HFF-Myc (cell line): ENCODE results near the gene ZDHHC5.
A peak's percentile ranks its signal among the peaks of the same experiment; 100 is the strongest.

Experiments
- DNase-seq: peaks from one replicate; pipeline ENCODE4 v3.0.0-alpha.2; 2011; ENCODE audit warnings: low read depth; ENCODE audit errors: extremely low read depth
- H3K4me3 ChIP-seq: replicated peaks from 2 replicates; pipeline ENCODE4 v1.5.1; 2011; ENCODE audit warnings: low read depth, mild to moderate bottlenecking, control low read depth, low read length
- TF ChIP-seq, protein P1 (sequence below): IDR thresholded peaks from 2 replicates; pipeline ENCODE4 v1.5.1; 2012; ENCODE audit warnings: mild to moderate bottlenecking, low read depth, low read length, control low read depth; ENCODE audit errors: missing control alignments

Gene ZDHHC5

DNA sequence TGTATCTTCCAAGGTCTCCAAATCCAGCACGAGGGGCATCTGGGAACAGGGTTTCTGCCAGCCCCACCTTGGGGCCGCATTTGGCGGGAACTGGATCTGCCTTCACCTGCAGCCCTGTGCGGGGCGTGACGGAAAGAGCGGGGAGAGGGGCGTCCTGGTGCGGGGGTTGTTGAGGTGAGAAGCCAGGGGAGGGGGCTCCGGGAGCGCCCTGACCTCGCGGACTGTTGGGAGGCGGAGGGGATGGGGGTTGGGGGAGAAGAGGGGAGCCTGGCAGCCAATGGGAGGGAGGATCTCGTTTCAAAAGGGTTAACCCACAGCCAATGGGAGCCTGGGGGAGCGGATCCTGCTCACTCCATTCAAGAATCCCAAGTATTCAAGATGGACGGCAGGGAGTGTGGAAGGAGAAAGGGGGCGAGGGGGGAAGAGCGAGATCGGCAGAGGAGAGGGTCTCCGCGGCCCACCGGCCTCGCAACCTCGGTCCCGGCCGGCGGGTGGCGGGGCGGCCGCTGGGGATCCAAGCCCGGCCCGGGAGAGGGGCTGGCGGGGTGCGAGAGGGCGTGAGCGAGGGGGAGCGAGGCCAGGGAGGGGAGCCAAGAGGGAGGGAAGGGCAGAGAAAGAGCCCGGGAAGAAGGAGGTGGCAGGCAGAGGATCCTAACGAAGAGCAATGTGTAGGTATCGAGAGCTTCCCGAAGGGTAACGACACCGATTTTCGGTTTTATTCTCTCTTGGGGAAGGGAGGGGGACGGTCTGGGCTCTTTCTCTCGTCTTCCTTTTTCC lies 29.7 kb upstream of the ZDHHC5 start:
- TF ChIP-seq, protein P1, sequence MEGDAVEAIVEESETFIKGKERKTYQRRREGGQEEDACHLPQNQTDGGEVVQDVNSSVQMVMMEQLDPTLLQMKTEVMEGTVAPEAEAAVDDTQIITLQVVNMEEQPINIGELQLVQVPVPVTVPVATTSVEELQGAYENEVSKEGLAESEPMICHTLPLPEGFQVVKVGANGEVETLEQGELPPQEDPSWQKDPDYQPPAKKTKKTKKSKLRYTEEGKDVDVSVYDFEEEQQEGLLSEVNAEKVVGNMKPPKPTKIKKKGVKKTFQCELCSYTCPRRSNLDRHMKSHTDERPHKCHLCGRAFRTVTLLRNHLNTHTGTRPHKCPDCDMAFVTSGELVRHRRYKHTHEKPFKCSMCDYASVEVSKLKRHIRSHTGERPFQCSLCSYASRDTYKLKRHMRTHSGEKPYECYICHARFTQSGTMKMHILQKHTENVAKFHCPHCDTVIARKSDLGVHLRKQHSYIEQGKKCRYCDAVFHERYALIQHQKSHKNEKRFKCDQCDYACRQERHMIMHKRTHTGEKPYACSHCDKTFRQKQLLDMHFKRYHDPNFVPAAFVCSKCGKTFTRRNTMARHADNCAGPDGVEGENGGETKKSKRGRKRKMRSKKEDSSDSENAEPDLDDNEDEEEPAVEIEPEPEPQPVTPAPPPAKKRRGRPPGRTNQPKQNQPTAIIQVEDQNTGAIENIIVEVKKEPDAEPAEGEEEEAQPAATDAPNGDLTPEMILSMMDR = no peak
- DNase-seq = peak; percentile 76
- H3K4me3 ChIP-seq = peak overlapping the region; percentile 97

DNA sequence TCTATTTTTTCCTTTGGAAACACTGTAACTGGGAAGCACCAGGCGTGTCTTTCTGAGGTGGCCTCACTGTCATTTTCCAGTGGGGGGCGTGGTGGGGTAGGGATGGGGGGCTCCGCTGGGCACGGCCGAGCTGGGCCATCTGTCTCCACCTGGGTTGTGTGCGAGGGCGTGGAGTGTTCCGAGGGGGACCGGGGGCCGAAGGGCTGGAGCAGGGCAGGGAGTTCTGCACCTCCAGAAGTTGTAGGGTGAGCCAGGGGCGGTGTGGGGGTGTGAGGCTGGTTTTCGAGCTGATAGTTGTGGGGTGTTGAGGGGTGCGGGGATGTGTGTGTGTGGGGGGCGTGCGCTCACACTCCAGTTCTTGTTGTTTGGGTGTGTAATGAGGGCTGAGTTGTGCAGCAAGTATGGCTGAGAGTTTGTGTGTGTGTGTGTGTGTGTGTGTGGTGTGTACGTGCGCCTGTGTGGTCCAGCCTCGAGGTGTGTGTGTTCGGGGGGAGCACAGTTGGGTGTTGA lies 29.0 kb upstream of the ZDHHC5 start:
- no peak for DNase-seq

DNA sequence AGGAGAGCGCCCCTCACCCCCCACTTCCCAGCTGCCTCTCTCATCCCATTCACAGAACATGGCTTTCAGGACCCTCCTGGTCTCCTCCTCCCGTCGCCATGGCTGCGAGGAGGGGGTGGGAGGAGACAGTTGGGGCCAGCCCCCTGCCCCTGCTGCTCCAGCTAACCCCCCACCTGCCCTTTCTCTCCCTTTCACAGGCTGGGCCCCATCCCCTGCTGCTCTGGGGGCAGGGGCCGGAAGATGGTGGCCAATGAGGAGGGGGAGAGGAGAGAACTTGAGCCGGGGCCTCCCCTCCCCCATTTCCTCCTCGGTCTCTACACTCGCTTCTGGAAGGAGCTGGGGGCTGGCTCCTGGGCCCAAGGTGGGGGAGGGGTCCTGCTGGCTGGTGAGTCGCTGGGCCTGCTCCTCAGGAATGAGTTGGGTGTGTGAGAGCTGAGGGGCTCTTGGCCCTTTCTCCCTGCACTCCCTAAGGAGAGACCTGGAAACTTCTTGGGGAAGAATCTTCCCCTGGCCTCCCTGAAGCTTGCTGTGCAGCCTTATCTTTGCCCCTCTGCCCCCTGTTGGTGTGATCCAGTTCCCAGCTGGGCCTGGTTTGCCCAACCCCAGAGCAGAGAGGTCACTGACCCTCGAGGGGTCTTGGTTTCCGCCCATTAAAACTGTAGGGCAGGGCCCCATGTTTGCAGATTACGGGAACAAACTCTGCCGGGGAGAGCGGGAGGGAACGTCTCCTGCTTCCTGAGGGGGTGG lies 28.4 kb upstream of the ZDHHC5 start:
- peak overlapping the region; percentile 97 for H3K4me3 ChIP-seq
- no peak for DNase-seq
- TF ChIP-seq, protein P1 = peak; percentile 8

More for the DNA sequence above, 29.0 kb upstream of the ZDHHC5 start:
- peak overlapping the region; percentile 97 for H3K4me3 ChIP-seq
- TF ChIP-seq, protein P1 = no peak

DNA sequence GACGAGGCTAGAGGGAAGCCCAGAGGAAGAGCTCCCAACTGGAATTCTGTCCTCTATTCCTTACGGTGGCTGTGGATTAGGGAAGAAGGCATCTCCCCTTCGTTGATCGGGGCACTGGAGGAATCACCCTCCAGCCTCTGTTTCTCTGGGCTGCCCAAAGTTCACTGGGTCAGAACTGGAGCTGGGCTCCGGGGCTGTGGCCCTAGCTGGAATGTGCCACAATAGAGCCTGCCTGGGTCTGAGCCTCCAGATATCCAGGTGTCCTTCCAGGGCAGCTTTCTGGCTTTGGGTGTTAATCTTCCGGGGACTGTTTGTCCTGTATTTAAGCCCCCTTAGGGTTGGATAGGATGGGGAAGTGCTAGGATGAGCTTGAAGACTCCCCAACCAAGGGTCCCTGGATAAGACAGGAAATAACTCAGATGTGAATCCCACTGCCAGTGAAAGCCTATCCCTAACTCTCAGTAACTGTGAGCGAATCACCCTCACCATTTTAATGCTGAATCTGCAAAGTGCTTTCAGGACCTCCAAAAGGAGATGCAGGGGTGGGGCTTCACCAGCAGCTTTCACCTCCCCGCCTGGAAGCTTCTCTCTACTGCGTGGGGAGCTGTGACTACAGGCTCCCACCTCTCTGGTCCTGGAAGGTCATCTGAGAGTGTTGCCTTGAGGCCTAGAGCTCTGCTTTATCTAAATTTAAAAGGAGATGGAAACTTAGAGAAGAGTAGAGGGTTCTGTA lies 27.7 kb upstream of the ZDHHC5 start:
- no peak for DNase-seq
- peak overlapping the region; percentile 97 for H3K4me3 ChIP-seq
- TF ChIP-seq, protein P1 = no peak

DNA sequence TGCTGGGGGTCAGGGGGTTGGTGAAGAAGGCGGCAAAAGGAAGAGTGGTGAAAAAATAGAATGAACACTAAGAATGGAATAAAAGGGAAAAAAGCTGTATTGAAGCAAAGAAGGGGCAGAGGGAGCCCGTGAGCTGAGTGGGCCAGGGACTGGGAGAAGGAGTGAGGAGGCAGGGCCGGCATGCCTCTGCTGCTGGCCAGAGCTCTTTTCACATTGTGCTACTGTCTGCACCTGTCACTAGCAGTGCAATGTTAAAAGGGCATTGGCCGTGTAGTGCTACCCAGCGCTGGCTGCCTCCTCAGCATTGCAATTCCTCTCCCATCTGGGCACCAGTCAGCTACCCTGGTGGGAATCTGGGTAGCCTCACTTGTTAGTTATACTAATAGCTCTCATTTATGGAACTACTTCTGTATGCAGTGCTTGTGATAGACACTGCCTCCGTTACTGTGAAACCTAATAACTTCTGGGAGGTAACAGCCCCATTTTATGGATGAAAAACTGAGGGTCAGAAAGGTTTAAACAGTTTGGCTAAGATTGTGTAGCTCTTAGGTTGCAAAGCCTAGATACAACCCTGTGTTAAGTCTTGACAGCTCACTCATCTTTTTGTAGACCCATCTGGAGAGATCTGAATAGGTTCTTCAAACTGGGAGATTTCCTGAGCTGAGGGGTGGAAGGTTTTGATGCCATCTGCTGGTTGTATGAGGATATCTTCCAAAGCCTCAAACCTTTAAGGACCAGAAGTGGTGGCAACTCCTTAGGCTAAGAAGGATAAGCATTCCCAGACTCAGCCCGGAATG lies 26.7 kb upstream of the ZDHHC5 start:
- TF ChIP-seq, protein P1 = peak; percentile 56
- H3K4me3 ChIP-seq = no peak overlapping the region; the same call in 1 of the 2 replicates
- DNase-seq = no peak

DNA sequence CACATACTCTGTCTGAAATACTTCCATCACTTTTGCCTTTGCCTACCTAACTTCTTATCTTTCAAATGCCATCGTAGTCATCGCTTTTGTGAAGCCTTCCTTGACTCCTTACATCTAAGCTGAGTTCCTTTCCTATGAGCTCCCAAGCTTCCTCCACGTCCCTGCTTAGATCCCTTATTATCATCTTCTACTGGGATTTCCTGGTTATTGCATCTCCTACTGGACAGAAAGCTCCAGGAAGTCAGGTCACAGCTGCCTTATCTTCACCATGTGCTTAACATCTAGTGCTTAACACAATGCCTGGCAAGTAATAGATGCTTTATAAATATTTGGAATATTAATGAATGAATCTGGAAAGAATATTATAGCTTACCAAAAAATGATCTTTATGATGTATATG lies 24.1 kb upstream of the ZDHHC5 start:
- H3K4me3 ChIP-seq = no peak overlapping the region
- no peak for DNase-seq
- TF ChIP-seq, protein P1 = peak; percentile 10
